ENCODE results near the gene ANKRD16.

The ANKRD16 gene

GRCh38 chr10:5902511-5903274, 13.0 kb upstream of the ANKRD16 start:
- H3K36me3 ChIP-seq (ENCODE audit: insufficient read depth, low read length), result peaks cover 17% of the 10 kb centered on the region
- no peaks in the 10 kb centered on the region for H3K9me3 ChIP-seq (ENCODE audit: low read length)
- no peak overlapping the region for H3K4me3 ChIP-seq (ENCODE audit: low read depth in 1 of 2, low read length in 2 of 2)
- H3K9ac ChIP-seq (ENCODE audit: low read length), result no peak overlapping the region
- no peaks in the 10 kb centered on the region for H3K4me1 ChIP-seq (ENCODE audit: insufficient read depth, low read length)
- H3K27ac ChIP-seq (ENCODE audit: low read depth, low read length), result no peak overlapping the region
- no peaks in the 10 kb centered on the region for H3K27me3 ChIP-seq (ENCODE audit: control insufficient read depth in 1 of 2, insufficient read depth in 2 of 2, low read length in 2 of 2)

- Histone ChIP-seq H3K36me3 (ENCODE audit: insufficient read depth, low read length) (peaks cover 23% of the 10 kb centered on the region), H3K4me3 (ENCODE audit: low read depth in 1 of 2, low read length in 2 of 2) (no peak overlapping the region), H3K27ac (ENCODE audit: low read depth, low read length) (no peak overlapping the region), H3K9ac (ENCODE audit: low read length) (no peak overlapping the region), H3K4me1 (ENCODE audit: insufficient read depth, low read length) (no peaks in the 10 kb centered on the region), H3K27me3 (ENCODE audit: control insufficient read depth in 1 of 2, insufficient read depth in 2 of 2, low read length in 2 of 2) (no peaks in the 10 kb centered on the region), H3K9me3 (ENCODE audit: low read length) (no peaks in the 10 kb centered on the region)
Observed at GRCh38 chr10:5900247-5900646, 10.6 kb upstream of the ANKRD16 start.

DNA sequence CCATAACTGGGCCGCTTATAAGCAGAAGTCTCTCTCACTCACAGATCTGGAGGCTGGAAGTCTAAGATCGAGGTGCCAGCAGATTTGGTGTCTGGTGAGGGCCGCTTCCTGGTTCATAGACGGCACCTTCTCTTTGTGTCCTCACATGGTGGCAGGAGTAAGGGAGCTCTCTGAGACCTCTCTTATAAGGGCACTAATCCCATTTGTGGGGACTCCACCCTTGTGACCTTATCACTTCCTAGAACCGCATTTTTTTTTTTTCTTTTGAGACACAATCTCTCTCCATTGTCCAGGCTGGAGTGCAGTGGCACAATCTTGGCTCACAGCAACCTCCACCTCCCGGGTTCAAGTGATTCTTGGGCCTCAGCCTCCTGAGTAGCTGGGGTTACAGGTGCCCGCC, 8.5 kb upstream of the ANKRD16 start:
- Histone ChIP-seq H3K27me3 (ENCODE audit: control insufficient read depth in 1 of 2, insufficient read depth in 2 of 2, low read length in 2 of 2) (no peaks in the 10 kb centered on the region), H3K4me1 (ENCODE audit: insufficient read depth, low read length) (no peaks in the 10 kb centered on the region), H3K27ac (ENCODE audit: low read depth, low read length) (no peak overlapping the region), H3K36me3 (ENCODE audit: insufficient read depth, low read length) (peaks cover 17% of the 10 kb centered on the region), H3K4me3 (ENCODE audit: low read depth in 1 of 2, low read length in 2 of 2) (no peak overlapping the region), H3K9me3 (ENCODE audit: low read length) (no peaks in the 10 kb centered on the region), H3K9ac (ENCODE audit: low read length) (no peak overlapping the region)

- no peak overlapping the region for H3K4me3 ChIP-seq (ENCODE audit: low read depth in 1 of 2, low read length in 2 of 2)
- H3K27me3 ChIP-seq (ENCODE audit: control insufficient read depth in 1 of 2, insufficient read depth in 2 of 2, low read length in 2 of 2), result no peaks in the 10 kb centered on the region
- H3K36me3 ChIP-seq (ENCODE audit: insufficient read depth, low read length), result peaks cover 17% of the 10 kb centered on the region
- no peaks in the 10 kb centered on the region for H3K9me3 ChIP-seq (ENCODE audit: low read length)
- H3K4me1 ChIP-seq (ENCODE audit: insufficient read depth, low read length), result peaks cover 1% of the 10 kb centered on the region
- H3K9ac ChIP-seq (ENCODE audit: low read length), result no peak overlapping the region
- H3K27ac ChIP-seq (ENCODE audit: low read depth, low read length), result no peak overlapping the region
Observed at GRCh38 chr10:5897504-5897903, 7.8 kb upstream of the ANKRD16 start.

GRCh38 chr10:5897053-5897340, 7.3 kb upstream of the ANKRD16 start:
- no peaks in the 10 kb centered on the region for H3K9me3 ChIP-seq (ENCODE audit: low read length)

DNA sequence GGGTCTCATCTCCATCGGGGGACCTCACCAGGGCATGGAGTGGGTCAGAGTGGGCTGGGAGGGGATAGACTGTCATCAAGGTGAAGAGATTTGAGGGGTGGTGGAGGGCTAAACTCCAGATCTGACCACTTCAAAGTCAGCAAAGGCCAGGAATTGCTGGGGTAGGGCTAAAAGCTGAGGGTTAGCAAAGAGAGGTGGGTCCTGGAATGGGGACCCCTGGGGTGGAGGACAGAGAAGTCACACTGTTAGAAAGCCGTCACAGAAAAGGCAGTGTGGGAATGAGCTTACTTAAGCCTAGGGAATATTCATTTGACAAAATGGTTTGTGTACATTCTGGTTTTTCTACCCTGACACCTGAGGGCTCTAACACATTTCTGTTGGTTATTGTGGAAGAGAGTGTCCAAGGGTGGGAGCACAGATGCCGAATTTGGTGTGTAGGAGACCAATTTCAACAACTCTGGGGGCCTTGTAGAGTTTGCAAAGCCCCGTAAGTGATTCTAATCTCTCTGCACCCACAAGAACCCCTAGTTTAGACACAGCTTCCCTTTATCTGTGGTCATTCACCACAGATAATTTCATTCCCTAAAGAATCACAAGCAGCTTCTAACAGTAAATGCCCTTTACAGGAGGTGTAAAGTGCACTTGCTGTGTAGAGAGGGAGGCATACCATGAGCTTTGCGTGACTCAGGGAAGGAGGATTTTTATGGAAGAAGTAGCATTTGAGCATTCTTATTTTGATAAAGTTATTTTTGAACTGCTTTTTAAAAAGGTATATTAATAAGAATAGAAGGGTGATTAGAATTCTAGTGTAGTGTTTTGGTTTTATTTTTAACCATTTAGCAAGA, 6.7 kb upstream of the ANKRD16 start:
- H3K36me3 ChIP-seq (ENCODE audit: insufficient read depth, low read length), result peaks cover 17% of the 10 kb centered on the region
- H3K9me3 ChIP-seq (ENCODE audit: low read length), result no peaks in the 10 kb centered on the region
- no peak overlapping the region for H3K9ac ChIP-seq (ENCODE audit: low read length)
- no peak overlapping the region for H3K27ac ChIP-seq (ENCODE audit: low read depth, low read length)
- H3K4me3 ChIP-seq (ENCODE audit: low read depth in 1 of 2, low read length in 2 of 2), result no peak overlapping the region
- H3K27me3 ChIP-seq (ENCODE audit: control insufficient read depth in 1 of 2, insufficient read depth in 2 of 2, low read length in 2 of 2), result no peaks in the 10 kb centered on the region
- H3K4me1 ChIP-seq (ENCODE audit: insufficient read depth, low read length), result peaks cover 11% of the 10 kb centered on the region

More at GRCh38 chr10:5897053-5897340, 7.3 kb upstream of the ANKRD16 start:
- peaks cover 17% of the 10 kb centered on the region for H3K36me3 ChIP-seq (ENCODE audit: insufficient read depth, low read length)
- no peak overlapping the region for H3K9ac ChIP-seq (ENCODE audit: low read length)
- no peak overlapping the region for H3K27ac ChIP-seq (ENCODE audit: low read depth, low read length)
- H3K4me3 ChIP-seq (ENCODE audit: low read depth in 1 of 2, low read length in 2 of 2), result no peak overlapping the region
- H3K27me3 ChIP-seq (ENCODE audit: control insufficient read depth in 1 of 2, insufficient read depth in 2 of 2, low read length in 2 of 2), result no peaks in the 10 kb centered on the region
- H3K4me1 ChIP-seq (ENCODE audit: insufficient read depth, low read length), result peaks cover 6% of the 10 kb centered on the region

DNA sequence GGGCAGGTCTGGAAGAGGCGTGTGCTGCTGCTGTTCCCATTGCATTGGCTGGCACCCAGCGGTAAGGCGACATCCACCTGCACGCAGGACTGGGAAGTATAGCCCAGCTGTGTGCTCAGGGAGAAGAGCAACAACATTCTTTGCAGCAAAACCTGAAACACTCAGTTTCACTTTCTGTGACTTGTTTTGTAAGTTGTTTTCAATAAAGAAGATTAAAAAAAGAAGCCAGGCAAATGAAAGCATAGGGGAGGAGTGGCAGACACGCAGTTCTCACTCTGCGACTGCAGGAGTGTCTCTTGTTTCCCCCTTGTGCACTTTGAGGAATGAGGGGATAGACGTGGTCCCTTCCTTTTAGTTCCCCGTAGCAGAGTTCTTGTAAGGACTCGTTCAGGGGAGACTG, 6.1 kb upstream of the ANKRD16 start:
- Histone ChIP-seq H3K36me3 (ENCODE audit: insufficient read depth, low read length) (peaks cover 17% of the 10 kb centered on the region), H3K4me3 (ENCODE audit: low read depth in 1 of 2, low read length in 2 of 2) (no peak overlapping the region), H3K27ac (ENCODE audit: low read depth, low read length) (no peak overlapping the region), H3K9me3 (ENCODE audit: low read length) (no peaks in the 10 kb centered on the region), H3K9ac (ENCODE audit: low read length) (no peak overlapping the region), H3K27me3 (ENCODE audit: control insufficient read depth in 1 of 2, insufficient read depth in 2 of 2, low read length in 2 of 2) (no peaks in the 10 kb centered on the region), H3K4me1 (ENCODE audit: insufficient read depth, low read length) (peaks cover 17% of the 10 kb centered on the region)

DNA sequence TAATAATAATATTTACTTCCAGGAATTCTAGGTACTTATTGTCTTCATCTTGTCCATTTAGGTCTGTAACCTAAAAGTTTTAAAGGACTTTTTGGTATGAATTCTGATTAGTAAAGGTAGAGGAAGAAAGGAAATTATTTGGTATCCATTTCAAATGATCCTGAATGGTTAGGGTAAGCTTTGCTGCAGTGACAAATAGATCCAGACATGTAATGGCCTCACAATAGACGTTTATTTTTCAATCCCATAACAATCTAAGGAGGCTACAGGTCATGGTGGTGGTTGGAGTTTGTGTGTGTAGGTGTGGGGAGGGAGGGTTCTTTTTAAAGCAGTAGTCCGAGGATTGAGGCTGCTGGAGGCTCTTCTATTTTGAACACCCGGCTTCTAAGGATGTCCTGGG, 5.7 kb upstream of the ANKRD16 start:
- Histone ChIP-seq H3K9me3 (ENCODE audit: low read length) (no peaks in the 10 kb centered on the region), H3K36me3 (ENCODE audit: insufficient read depth, low read length) (peaks cover 17% of the 10 kb centered on the region), H3K9ac (ENCODE audit: low read length) (no peak overlapping the region), H3K4me3 (ENCODE audit: low read depth in 1 of 2, low read length in 2 of 2) (no peak overlapping the region), H3K27me3 (ENCODE audit: control insufficient read depth in 1 of 2, insufficient read depth in 2 of 2, low read length in 2 of 2) (no peaks in the 10 kb centered on the region), H3K4me1 (ENCODE audit: insufficient read depth, low read length) (peaks cover 19% of the 10 kb centered on the region), H3K27ac (ENCODE audit: low read depth, low read length) (no peak overlapping the region)

- Histone ChIP-seq H3K9ac (ENCODE audit: low read length) (no peak overlapping the region), H3K4me3 (ENCODE audit: low read depth in 1 of 2, low read length in 2 of 2) (no peak overlapping the region), H3K27me3 (ENCODE audit: control insufficient read depth in 1 of 2, insufficient read depth in 2 of 2, low read length in 2 of 2) (no peaks in the 10 kb centered on the region), H3K9me3 (ENCODE audit: low read length) (no peaks in the 10 kb centered on the region), H3K4me1 (ENCODE audit: insufficient read depth, low read length) (peaks cover 19% of the 10 kb centered on the region), H3K27ac (ENCODE audit: low read depth, low read length) (no peak overlapping the region), H3K36me3 (ENCODE audit: insufficient read depth, low read length) (peaks cover 17% of the 10 kb centered on the region)
Observed at GRCh38 chr10:5894873-5895272, 5.2 kb upstream of the ANKRD16 start.

DNA sequence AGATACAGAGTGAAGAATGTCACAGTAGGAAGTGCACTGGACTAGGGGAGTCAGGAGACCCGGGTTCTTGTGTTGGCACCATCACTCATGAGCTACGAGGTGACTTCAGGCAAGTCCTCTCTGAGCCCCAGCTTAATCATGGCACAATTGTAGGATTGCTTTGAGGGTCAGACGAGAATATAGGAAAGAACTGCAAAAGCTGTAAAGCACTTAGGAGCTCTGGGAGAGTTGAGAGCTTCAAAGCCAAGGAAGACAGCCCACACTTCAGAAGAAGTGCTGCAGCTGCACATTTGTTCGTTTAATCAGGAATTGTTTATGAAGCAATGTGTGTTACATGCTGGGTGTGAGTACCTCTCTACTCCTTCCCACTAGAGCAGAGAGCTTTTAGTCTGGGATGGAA, 4.7 kb upstream of the ANKRD16 start:
- H3K4me3 ChIP-seq (ENCODE audit: low read depth in 1 of 2, low read length in 2 of 2), result no peak overlapping the region
- no peaks in the 10 kb centered on the region for H3K27me3 ChIP-seq (ENCODE audit: control insufficient read depth in 1 of 2, insufficient read depth in 2 of 2, low read length in 2 of 2)
- H3K9ac ChIP-seq (ENCODE audit: low read length), result no peak overlapping the region
- H3K4me1 ChIP-seq (ENCODE audit: insufficient read depth, low read length), result peaks cover 19% of the 10 kb centered on the region
- H3K9me3 ChIP-seq (ENCODE audit: low read length), result no peaks in the 10 kb centered on the region
- H3K27ac ChIP-seq (ENCODE audit: low read depth, low read length), result no peak overlapping the region
- peaks cover 17% of the 10 kb centered on the region for H3K36me3 ChIP-seq (ENCODE audit: insufficient read depth, low read length)

- Histone ChIP-seq H3K9ac (ENCODE audit: low read length) (no peak overlapping the region), H3K27ac (ENCODE audit: low read depth, low read length) (no peak overlapping the region), H3K4me3 (ENCODE audit: low read depth in 1 of 2, low read length in 2 of 2) (no peak overlapping the region), H3K27me3 (ENCODE audit: control insufficient read depth in 1 of 2, insufficient read depth in 2 of 2, low read length in 2 of 2) (no peaks in the 10 kb centered on the region), H3K36me3 (ENCODE audit: insufficient read depth, low read length) (peaks cover 17% of the 10 kb centered on the region), H3K9me3 (ENCODE audit: low read length) (no peaks in the 10 kb centered on the region), H3K4me1 (ENCODE audit: insufficient read depth, low read length) (peaks cover 23% of the 10 kb centered on the region)
Observed at GRCh38 chr10:5893321-5893720, 3.6 kb upstream of the ANKRD16 start.
